Stimulated activated CD4-positive, alpha-beta T cell treated with anti-CD3 and anti-CD28 coated beads, Interleukin-4, amount 100 ng/mL, for 1 hour (primary cell): Measurements from ENCODE around the gene VWA2.
"Not testable (repeated sequence)": the region's sequence is repeated elsewhere in the genome, so short reads cannot be mapped to it uniquely, and the experiment has no call there.

Experiments used
- DNase-seq: peaks from one replicate; pipeline ENCODE4 v3.0.0-alpha.2; 2020

The VWA2 gene

GRCh38 chr10:114320249-114321116 is 81.4 kb downstream of the VWA2 start:
- DNase-seq: no peak

GRCh38 chr10:114322344-114322743 is 83.3 kb downstream of the VWA2 start:
- no peak for DNase-seq

- DNase-seq: no peak
Observed at GRCh38 chr10:114323023-114323422, 84.0 kb downstream of the VWA2 start.

GRCh38 chr10:114326795-114327194 is 87.7 kb downstream of the VWA2 start:
- DNase-seq: no peak

GRCh38 chr10:114327537-114328440 is 88.7 kb downstream of the VWA2 start:
- DNase-seq: no peak

- no peak for DNase-seq
Observed at GRCh38 chr10:114328441-114328812, 89.4 kb downstream of the VWA2 start.

- no peak for DNase-seq
Observed at GRCh38 chr10:114328874-114329273, 89.8 kb downstream of the VWA2 start.

GRCh38 chr10:114329634-114330365 is 90.7 kb downstream of the VWA2 start:
- no peak for DNase-seq

GRCh38 chr10:114332301-114333192 is 93.5 kb downstream of the VWA2 start:
- DNase-seq: no peak

GRCh38 chr10:114333441-114333840 is 94.4 kb downstream of the VWA2 start:
- not testable (repeated sequence) for DNase-seq

GRCh38 chr10:114334301-114334700 is 95.2 kb downstream of the VWA2 start:
- no peak for DNase-seq

GRCh38 chr10:114335614-114336013 is 96.6 kb downstream of the VWA2 start:
- no peak for DNase-seq

GRCh38 chr10:114336823-114337509 is 97.9 kb downstream of the VWA2 start:
- no peak for DNase-seq

- no peak for DNase-seq
Observed at GRCh38 chr10:114337510-114338462, 98.7 kb downstream of the VWA2 start.

- no peak for DNase-seq
Observed at GRCh38 chr10:114340816-114341215, 101.8 kb downstream of the VWA2 start.
